Kasumi-1 (cell line): ENCODE data around the gene NNMT.

Source experiments
- DNase-seq, 2 experiments: peaks; one replicate each; lab custom pipeline; 2025; lab: John Stamatoyannopoulos, UW

The NNMT gene

DNA sequence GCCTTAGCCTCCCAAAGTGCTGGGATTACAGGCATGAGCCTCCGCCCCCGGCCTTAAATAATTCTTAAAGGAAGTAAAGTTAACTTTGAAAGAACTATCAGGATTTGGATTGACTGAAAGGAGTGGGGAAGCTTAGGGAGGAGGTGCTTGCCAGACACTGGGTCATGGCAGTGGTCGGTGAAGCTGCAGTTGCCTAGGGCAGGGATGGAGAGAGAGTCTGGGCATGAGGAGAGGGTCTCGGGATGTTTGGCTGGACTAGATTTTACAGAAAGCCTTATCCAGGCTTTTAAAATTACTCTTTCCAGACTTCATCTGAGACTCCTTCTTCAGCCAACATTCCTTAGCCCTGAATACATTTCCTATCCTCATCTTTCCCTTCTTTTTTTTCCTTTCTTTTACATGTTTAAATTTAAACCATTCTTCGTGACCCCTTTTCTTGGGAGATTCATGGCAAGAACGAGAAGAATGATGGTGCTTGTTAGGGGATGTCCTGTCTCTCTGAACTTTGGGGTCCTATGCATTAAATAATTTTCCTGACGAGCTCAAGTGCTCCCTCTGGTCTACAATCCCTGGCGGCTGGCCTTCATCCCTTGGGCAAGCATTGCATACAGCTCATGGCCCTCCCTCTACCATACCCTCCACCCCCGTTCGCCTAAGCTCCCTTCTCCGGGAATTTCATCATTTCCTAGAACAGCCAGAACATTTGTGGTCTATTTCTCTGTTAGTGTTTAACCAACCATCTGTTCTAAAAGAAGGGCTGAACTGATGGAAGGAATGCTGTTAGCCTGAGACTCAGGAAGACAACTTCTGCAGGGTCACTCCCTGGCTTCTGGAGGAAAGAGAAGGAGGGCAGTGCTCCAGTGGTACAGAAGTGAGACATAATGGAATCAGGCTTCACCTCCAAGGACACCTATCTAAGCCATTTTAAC is at the start of gene NNMT:
NNMT (plus strand) TSS at position 724 of the 929 bp plus-strand sequence; CDS start at position 882, 158 bp downstream.
- no peak for DNase-seq

DNA sequence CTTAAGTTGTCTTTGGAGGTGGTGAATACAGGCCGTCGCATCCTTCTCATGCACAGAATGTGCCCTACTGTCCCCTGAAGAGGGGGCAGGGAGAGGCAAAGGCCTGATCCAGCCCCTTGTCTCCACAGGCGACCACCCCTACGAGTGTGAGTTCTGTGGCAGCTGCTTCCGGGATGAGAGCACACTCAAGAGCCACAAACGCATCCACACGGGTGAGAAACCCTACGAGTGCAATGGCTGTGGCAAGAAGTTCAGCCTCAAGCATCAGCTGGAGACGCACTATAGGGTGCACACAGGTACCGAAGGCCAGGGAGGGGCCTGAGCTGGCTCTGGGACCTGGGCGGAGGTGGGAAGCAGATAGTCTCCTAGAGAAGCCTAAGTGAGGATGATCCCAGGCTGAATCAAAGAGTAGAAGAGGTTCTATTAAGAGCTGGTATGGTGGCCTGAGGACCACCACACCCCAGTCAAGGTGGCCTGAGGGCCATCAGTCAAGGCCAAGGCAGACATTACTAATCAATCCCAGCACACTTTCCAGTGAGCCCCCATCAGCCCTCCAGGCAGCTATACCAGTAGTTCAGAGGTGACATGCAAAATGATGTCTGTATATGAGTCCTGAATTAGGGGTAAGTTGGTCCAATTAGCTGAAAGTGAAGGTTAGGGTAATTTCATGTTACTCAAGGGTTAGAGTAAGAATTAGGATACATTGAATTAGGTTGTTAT is 49.0 kb upstream of the NNMT start:
- DNase-seq, result no peak

DNA sequence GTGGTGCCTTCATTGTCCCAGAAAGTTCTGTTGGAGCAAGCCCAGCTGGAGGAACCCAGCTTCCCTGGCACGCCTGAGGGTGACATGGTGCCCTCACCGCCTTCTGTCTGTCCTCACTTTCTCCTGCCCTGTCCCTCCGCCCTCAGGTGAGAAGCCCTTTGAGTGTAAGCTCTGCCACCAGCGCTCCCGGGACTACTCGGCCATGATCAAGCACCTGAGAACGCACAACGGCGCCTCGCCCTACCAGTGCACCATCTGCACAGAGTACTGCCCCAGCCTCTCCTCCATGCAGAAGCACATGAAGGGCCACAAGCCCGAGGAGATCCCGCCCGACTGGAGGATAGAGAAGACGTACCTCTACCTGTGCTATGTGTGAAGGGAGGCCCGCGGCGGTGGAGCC is 46.0 kb upstream of the NNMT start:
- no peak for DNase-seq

- DNase-seq, result no peak
Measured at GRCh38 chr11:114250993-114251814, 45.0 kb upstream of the NNMT start.

GRCh38 chr11:114251815-114252337 is 44.3 kb upstream of the NNMT start:
- DNase-seq, result no peak

GRCh38 chr11:114252767-114253166 is 43.4 kb upstream of the NNMT start:
- no peak for DNase-seq

GRCh38 chr11:114253771-114254170 is 42.4 kb upstream of the NNMT start:
- no peak for DNase-seq

- no peak for DNase-seq
Measured at GRCh38 chr11:114254571-114255146, 41.5 kb upstream of the NNMT start.

- no peak for DNase-seq
Measured at GRCh38 chr11:114255289-114255688, 40.9 kb upstream of the NNMT start.

DNA sequence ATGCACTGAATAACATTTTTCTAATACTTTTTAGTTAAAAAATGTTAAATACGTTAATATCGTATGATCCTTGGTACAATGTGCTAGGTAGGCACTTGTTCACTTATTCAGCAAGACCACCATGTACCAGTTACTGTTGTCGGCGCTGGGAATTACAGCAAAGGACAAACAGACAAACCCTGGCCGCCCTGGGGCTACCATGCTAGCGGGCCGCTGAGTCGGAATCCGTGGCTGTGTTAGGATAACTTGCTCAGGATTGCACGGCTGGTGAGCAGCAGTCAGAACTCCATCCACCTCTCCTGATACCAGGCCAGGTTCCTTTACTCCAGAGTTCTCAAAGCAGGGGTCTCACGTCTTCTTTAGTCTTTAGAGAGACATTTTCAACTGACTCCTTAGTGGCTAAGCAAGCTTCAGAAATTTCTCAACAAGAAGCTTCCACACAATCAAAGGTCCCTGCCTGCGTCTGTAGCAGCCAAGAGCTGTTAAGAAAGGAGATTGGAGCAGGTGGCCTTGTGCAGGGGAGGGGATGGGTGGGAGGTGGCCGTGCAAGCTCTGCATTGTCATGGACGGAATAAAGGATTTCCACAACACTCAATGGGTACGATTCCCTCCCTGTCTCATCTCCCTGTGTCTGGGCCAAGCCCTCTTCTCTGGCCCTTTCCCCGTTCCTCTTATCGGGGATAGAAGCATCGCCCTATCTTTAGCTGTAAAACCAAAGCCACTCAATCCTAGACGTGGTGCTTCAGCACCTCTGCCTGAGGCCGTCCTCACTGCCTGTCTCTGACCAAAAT is 39.8 kb upstream of the NNMT start:
- no peak for DNase-seq

- DNase-seq, result no peak
Measured at GRCh38 chr11:114256967-114257286, 39.3 kb upstream of the NNMT start.

GRCh38 chr11:114257621-114258558 is 38.3 kb upstream of the NNMT start:
- no peak for DNase-seq

- DNase-seq, result peak; percentile 37 to 42
Measured at GRCh38 chr11:114258696-114259095, 37.5 kb upstream of the NNMT start.

DNA sequence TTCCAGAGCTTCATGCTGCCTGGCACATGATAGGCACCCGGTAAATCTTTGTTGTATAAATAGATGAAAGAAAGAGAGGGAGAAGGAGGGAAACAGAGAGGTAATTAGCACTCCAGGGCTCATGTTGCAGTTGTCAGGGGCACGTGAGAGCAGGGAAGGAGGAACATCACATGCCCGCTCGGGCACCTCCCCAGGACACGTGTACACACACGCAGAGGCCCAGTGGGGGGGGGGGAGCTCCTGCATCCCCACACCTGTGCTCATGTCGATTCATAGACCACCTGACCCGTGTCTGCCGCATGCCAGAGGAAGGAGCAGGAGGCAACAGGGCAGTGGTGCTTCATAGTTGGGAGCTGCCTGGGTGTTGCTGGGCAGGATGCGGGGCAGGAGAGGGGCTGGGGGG is 37.1 kb upstream of the NNMT start:
- no peak for DNase-seq

DNA sequence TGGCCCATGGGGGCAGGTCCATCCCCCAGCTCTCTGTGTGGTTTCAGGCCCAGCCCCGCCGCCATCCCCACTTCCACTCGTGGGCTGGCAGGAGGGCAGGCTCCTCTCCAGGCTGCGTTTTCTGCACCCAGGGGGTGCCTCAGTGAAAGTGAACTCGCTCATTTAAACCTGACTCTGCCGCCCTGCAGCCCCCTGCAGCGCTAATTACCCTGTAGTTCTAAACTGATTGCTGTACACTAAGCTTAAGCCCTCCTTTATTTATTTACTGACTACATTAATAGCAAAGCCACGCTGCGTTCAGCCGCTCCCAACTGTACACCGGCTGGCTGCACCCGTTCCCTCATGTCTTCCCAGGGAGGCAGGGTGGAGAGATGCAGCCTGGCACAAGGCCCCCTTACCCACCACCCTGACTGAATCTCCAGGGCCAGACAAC is 36.6 kb upstream of the NNMT start:
- DNase-seq, result no peak

- no peak for DNase-seq
Measured at GRCh38 chr11:114260077-114260476, 36.1 kb upstream of the NNMT start.

DNA sequence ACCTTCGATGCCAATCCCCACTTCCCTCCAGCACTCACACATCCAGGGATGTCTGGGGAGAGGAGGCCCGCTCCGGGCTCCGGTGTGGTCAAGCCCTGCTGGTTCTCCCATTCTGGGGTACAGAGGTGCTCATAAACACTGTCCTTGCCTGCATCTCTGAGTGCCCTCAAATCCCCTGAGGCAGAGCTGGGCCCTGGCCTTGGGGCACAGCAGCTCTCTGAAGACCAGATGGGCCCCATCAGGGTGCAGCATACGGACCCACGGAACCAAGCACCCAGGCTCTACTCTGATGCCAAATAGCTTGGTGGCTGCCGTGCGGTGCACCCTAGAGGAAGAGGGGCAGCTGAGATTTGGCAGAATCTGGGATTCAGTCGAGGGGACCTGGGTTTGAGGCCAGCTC is 35.7 kb upstream of the NNMT start:
- DNase-seq, result no peak

DNA sequence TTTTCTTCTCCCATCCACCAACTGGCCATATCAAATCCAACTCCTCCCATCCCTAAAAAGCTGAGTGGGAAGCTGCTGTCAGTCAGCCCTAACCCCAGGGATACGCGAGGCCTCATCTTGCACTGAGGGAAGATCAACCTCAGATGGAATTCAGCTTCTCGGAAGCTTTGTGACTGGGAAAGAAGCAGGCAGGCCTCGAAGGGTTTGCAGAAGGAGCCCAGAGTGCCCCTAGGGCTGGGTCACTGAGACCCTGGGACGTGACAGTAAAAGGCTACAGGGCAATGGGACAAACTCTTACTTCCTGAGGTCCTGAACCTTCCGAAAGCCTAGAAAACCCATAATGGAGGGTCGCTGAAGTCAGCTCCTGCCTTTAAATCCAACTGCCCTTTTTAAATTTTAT is 34.4 kb upstream of the NNMT start:
- no peak for DNase-seq

- DNase-seq, result peak; percentile 60 to 68
Measured at GRCh38 chr11:114262681-114263512, 33.3 kb upstream of the NNMT start.
